Hepatocyte (in vitro differentiated cells): ENCODE data around the gene EEF1AKMT1.

ENCODE experiments used
- EZH2phosphoT487 ChIP-seq: fragments of 200-600 bp; sonication (generic); IDR thresholded peaks from one replicate; pipeline ENCODE4 v1.6.1; 2018; ENCODE audit warnings: antibody characterized with exemption, mild to moderate bottlenecking, low read depth, moderate library complexity; ENCODE audit not compliant: unreplicated experiment, severe bottlenecking
- TF ChIP-seq, protein P1 (sequence below): fragments of 200-600 bp; sonication (generic); IDR thresholded peaks from 2 replicates; pipeline ENCODE4 v1.5.1; 2016; ENCODE audit warnings: antibody characterized with exemption, mild to moderate bottlenecking; ENCODE audit not compliant: poor library complexity

DNA sequence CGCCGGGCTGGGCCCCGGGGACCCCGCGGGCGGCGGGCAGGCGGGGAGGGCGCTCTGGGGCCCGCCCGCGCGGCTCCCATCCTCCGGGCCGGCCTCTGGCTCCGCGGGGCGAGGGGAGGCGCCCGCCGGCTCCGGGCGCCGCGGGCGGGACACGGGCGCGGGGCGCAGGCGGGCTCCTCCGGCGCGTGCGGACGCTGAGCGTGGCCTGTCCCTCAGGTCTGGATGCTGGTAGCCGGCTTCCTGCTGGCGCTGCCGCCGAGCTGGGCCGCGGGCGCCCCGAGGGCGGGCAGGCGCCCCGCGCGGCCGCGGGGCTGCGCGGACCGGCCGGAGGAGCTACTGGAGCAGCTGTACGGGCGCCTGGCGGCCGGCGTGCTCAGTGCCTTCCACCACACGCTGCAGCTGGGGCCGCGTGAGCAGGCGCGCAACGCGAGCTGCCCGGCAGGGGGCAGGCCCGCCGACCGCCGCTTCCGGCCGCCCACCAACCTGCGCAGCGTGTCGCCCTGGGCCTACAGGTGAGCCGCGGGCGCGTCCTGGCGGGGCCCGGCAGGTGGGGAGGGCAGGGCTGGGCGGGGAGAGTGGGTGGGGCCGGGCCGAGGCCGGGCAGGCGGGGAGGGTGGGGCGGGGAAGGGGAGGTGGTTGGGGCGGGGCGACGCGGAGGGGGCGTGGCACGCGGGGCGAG is 69.8 kb downstream of the EEF1AKMT1 start:
- TF ChIP-seq, protein P1, sequence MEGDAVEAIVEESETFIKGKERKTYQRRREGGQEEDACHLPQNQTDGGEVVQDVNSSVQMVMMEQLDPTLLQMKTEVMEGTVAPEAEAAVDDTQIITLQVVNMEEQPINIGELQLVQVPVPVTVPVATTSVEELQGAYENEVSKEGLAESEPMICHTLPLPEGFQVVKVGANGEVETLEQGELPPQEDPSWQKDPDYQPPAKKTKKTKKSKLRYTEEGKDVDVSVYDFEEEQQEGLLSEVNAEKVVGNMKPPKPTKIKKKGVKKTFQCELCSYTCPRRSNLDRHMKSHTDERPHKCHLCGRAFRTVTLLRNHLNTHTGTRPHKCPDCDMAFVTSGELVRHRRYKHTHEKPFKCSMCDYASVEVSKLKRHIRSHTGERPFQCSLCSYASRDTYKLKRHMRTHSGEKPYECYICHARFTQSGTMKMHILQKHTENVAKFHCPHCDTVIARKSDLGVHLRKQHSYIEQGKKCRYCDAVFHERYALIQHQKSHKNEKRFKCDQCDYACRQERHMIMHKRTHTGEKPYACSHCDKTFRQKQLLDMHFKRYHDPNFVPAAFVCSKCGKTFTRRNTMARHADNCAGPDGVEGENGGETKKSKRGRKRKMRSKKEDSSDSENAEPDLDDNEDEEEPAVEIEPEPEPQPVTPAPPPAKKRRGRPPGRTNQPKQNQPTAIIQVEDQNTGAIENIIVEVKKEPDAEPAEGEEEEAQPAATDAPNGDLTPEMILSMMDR = peak; percentile 55
- no peak for TF ChIP-seq EZH2phosphoT487
